ENCODE data around the gene CDH4. TPM values are rescaled to one million over a fixed set of nuclear protein-coding genes. Genes with fewer than 3 reads are reported as not detected.

CDH4 gene
- total and polyA plus RNA-seq, 2 donors (not counting 3 experiments of a cell fraction or from before 2014, with no cell fraction given) = 0.17 to 0.51 TPM

- no peaks in the 10 kb centered on the region for H3K9me3 ChIP-seq (replicated peaks; ENCODE audit: control insufficient read depth, insufficient read depth, low read length)
- FAIRE-seq (no peak), DNase-seq (ENCODE audit: low read depth, low spot score) (no peak)
- dilution Hi-C loops (cut with MboI; ENCODE audit: extremely low pct_ligation_motif_present, low sequenced_read_pairs) = no loop called here
- H3K9me1 ChIP-seq (replicated peaks; ENCODE audit: control insufficient read depth, extremely low read depth, insufficient read depth, low read length) = no peaks in the 10 kb centered on the region
- BruUV-seq (replicated peaks) = no TSS peak
- CTCF ChIA-PET = no interaction called here
- no peaks in the 10 kb centered on the region for H4K20me1 ChIP-seq (replicated peaks; ENCODE audit: control insufficient read depth, extremely low read depth, insufficient read depth, low read length)
- H3K36me3 ChIP-seq (ENCODE audit: control insufficient read depth in 2 of 2, extremely low read depth in 1 of 2, insufficient read depth in 2 of 2, low read length in 2 of 2) = no peaks in the 10 kb centered on the region
- H3K9ac ChIP-seq (replicated peaks; ENCODE audit: extremely low read depth, insufficient read depth, low read length) = no peak overlapping the region
- no peaks in the 10 kb centered on the region for H3K4me1 ChIP-seq (ENCODE audit: control insufficient read depth, extremely low read depth, insufficient read depth, low read length)
- no peak overlapping the region for H3K4me2 ChIP-seq (ENCODE audit: insufficient read depth, low read length)
- intact Hi-C loops (cut with micrococcal nuclease) = no loop called here
- no peak for TF ChIP-seq MYC (IDR thresholded peaks at IDR 0.05; ENCODE audit: low read depth, low read length)
- no peak for TF ChIP-seq MAX (IDR thresholded peaks at IDR 0.05; ENCODE audit: insufficient read depth, insufficient read length)
- no peak for TF ChIP-seq EZH2 (IDR thresholded peaks at IDR 0.05; ENCODE audit: borderline replicate concordance, low read depth, low read length, severe bottlenecking)
- TF ChIP-seq JUN (IDR thresholded peaks at IDR 0.05; ENCODE audit: borderline replicate concordance, insufficient read depth, insufficient read length, low read depth) = no peak
- TF ChIP-seq POLR2A (IDR thresholded peaks at IDR 0.05; ENCODE audit: low read depth, low read length) = no peak
- TF ChIP-seq, protein P1, sequence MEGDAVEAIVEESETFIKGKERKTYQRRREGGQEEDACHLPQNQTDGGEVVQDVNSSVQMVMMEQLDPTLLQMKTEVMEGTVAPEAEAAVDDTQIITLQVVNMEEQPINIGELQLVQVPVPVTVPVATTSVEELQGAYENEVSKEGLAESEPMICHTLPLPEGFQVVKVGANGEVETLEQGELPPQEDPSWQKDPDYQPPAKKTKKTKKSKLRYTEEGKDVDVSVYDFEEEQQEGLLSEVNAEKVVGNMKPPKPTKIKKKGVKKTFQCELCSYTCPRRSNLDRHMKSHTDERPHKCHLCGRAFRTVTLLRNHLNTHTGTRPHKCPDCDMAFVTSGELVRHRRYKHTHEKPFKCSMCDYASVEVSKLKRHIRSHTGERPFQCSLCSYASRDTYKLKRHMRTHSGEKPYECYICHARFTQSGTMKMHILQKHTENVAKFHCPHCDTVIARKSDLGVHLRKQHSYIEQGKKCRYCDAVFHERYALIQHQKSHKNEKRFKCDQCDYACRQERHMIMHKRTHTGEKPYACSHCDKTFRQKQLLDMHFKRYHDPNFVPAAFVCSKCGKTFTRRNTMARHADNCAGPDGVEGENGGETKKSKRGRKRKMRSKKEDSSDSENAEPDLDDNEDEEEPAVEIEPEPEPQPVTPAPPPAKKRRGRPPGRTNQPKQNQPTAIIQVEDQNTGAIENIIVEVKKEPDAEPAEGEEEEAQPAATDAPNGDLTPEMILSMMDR (IDR thresholded peaks at IDR 0.05; ENCODE audit: extremely low read depth in 1 of 2, insufficient read depth in 1 of 2, low read depth in 1 of 2, low read length in 2 of 2) = no peak
- no peak for TF ChIP-seq POLR2AphosphoS5 (IDR thresholded peaks at IDR 0.05; ENCODE audit: insufficient read depth, low read depth, low read length)
- no peak for TF ChIP-seq GATA2 (IDR thresholded peaks at IDR 0.05; ENCODE audit: insufficient read depth, insufficient read length, low read depth, low read length)
- TF ChIP-seq FOS (IDR thresholded peaks at IDR 0.05; ENCODE audit: borderline replicate concordance, insufficient read depth, low read length) = no peak
- H3K79me2 ChIP-seq (ENCODE audit: control insufficient read depth, insufficient read depth, low read length) = no peaks in the 10 kb centered on the region
- no peak overlapping the region for H3K27ac ChIP-seq (ENCODE audit: insufficient read depth, low read depth, low read length)
- POLR2A ChIA-PET = no interaction called here
- no peak overlapping the region for H2AFZ ChIP-seq (ENCODE audit: low read depth, low read length)
- H3K27me3 ChIP-seq (ENCODE audit: control insufficient read depth in 2 of 2, insufficient read depth in 2 of 2, low read length in 2 of 2) = no peaks in the 10 kb centered on the region
- H3K4me3 ChIP-seq (replicated peaks in 1 of 3; ENCODE audit: insufficient read depth in 1 of 3, low read depth in 1 of 3, low read length in 3 of 3) = no peak overlapping the region
Observed at GRCh38 chr20:61922411-61922810, 670.4 kb downstream of the CDH4 start.

Measured in endothelial cell of umbilical vein (primary cell).